ENCODE results near the gene DYNLL1. TPM values are rescaled to one million over a fixed set of nuclear protein-coding genes. Genes with fewer than 3 reads are reported as not detected.
A peak's percentile ranks its signal among the peaks of the same experiment; 100 is the strongest.

Gene DYNLL1
- total and polyA plus RNA-seq, 2 experiments from 2014 or later, result 340 to 782 TPM

DNA sequence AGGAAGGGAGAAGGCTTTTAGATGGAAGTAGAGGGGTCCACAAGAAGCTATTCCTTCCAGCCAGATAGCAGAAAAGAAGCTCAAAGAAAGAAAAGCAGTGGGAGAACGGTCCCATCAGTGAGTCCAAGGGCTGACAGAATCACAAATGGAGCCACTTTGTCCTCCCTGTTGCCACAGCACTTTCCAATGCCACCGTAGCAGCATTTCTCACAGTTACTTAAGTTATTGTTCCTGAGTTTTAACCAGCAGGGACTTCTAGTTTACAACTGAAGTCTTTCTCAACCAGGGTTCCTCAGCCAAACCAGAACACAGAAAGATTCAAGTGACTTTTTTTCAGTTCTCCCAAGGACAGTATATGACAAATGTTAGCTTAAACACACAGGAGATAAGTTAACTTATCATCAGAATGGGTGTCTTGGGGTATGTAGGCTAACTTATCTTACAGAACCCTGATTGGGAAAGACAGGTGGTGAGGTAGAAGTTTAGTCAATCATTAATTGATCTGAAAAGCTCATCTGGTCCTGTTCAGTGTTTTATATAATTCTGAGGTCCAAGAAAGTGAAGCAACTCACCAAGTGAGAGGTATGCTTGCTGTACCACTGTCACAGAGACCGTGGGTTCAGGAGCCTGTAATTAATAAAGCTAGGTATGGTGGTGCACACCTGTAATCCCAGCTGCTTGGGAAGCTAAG lies 42.7 kb upstream of the DYNLL1 start:
- Histone ChIP-seq H3K79me2 (ENCODE audit: insufficient read depth) (peaks cover 51% of the 10 kb centered on the region), H3K27me3 (replicated peaks; ENCODE audit: insufficient read depth) (no peaks in the 10 kb centered on the region), H3K9ac (no peak overlapping the region), H3K9me3 (ENCODE audit: low read depth) (no peaks in the 10 kb centered on the region), H3F3A (ENCODE audit: insufficient read depth) (peaks cover 32% of the 10 kb centered on the region), H3K9me2 (ENCODE audit: insufficient read depth) (no peaks in the 10 kb centered on the region), H3K4me1 (ENCODE audit: insufficient read depth) (no peaks in the 10 kb centered on the region), H3K4me3 (no peak overlapping the region), H2AFZ (no peak overlapping the region), H3K27ac (no peak overlapping the region), H4K20me1 (ENCODE audit: insufficient read depth) (no peaks in the 10 kb centered on the region), H3K36me3 (ENCODE audit: low read depth) (peaks cover 16% of the 10 kb centered on the region), H3K4me2 (ENCODE audit: unreplicated experiment) (no peak overlapping the region)
- TF ChIP-seq EZH2phosphoT487 (IDR thresholded peaks at IDR 0.05; ENCODE audit: insufficient read depth, low read depth) (no peak), EZH2 (IDR thresholded peaks at IDR 0.05; ENCODE audit: insufficient read depth, poor library complexity, severe bottlenecking) (no peak)
- DNase-seq, result no peak
- in situ Hi-C loops (cut with MboI), result no loop called here
- 96 to 100% methylated on average over 3 of the region's 3 CpGs for WGBS, 2 experiments (ENCODE audit: low coverage in 1 of 2, low lambda C conversion rate in 2 of 2, missing lambda C conversion rate in 2 of 2)

GRCh38 chr12:120453977-120454376 lies 41.9 kb upstream of the DYNLL1 start:
- H3K4me1 ChIP-seq (ENCODE audit: insufficient read depth), result no peaks in the 10 kb centered on the region
- in situ Hi-C loops (cut with MboI), result no loop called here
- no peak overlapping the region for H2AFZ ChIP-seq
- H3K4me2 ChIP-seq (ENCODE audit: unreplicated experiment), result no peak overlapping the region
- H3K79me2 ChIP-seq (ENCODE audit: insufficient read depth), result peaks cover 51% of the 10 kb centered on the region
- no peak for TF ChIP-seq EZH2 (IDR thresholded peaks at IDR 0.05; ENCODE audit: insufficient read depth, poor library complexity, severe bottlenecking)
- no peak for TF ChIP-seq EZH2phosphoT487 (IDR thresholded peaks at IDR 0.05; ENCODE audit: insufficient read depth, low read depth)
- WGBS, 2 experiments (ENCODE audit: low coverage in 1 of 2, low lambda C conversion rate in 2 of 2, missing lambda C conversion rate in 2 of 2), result 79 to 82% methylated on average over 4 of the region's 4 CpGs
- no peaks in the 10 kb centered on the region for H3K9me3 ChIP-seq (ENCODE audit: low read depth)
- no peaks in the 10 kb centered on the region for H3K27me3 ChIP-seq (replicated peaks; ENCODE audit: insufficient read depth)
- no peaks in the 10 kb centered on the region for H4K20me1 ChIP-seq (ENCODE audit: insufficient read depth)
- H3F3A ChIP-seq (ENCODE audit: insufficient read depth), result peaks cover 33% of the 10 kb centered on the region
- peak; percentile 63 for DNase-seq
- no peak overlapping the region for H3K9ac ChIP-seq
- peaks cover 23% of the 10 kb centered on the region for H3K36me3 ChIP-seq (ENCODE audit: low read depth)
- H3K9me2 ChIP-seq (ENCODE audit: insufficient read depth), result no peaks in the 10 kb centered on the region
- no peak overlapping the region for H3K27ac ChIP-seq
- no peak overlapping the region for H3K4me3 ChIP-seq

- 0 out of 2 replicates have a peak, but pooled peaks cover 2% of the 10 kb centered on the region for H4K20me1 ChIP-seq (ENCODE audit: insufficient read depth)
- H3K27me3 ChIP-seq (replicated peaks; ENCODE audit: insufficient read depth), result no peaks in the 10 kb centered on the region
- WGBS, 2 experiments (ENCODE audit: low coverage in 1 of 2, low lambda C conversion rate in 2 of 2, missing lambda C conversion rate in 2 of 2), result 79 to 84% methylated on average over 7 of the region's 7 CpGs
- no peak for TF ChIP-seq EZH2phosphoT487 (IDR thresholded peaks at IDR 0.05; ENCODE audit: insufficient read depth, low read depth)
- TF ChIP-seq EZH2 (IDR thresholded peaks at IDR 0.05; ENCODE audit: insufficient read depth, poor library complexity, severe bottlenecking), result no peak
- H3K9me2 ChIP-seq (ENCODE audit: insufficient read depth), result no peaks in the 10 kb centered on the region
- in situ Hi-C loops (cut with MboI), result no loop called here
- H3K79me2 ChIP-seq (ENCODE audit: insufficient read depth), result peaks cover 48% of the 10 kb centered on the region
- H3K36me3 ChIP-seq (ENCODE audit: low read depth), result peaks cover 34% of the 10 kb centered on the region
- no peak overlapping the region for H3K9ac ChIP-seq
- no peak overlapping the region for H3K4me3 ChIP-seq
- no peak overlapping the region for H3K27ac ChIP-seq
- peaks cover 43% of the 10 kb centered on the region for H3F3A ChIP-seq (ENCODE audit: insufficient read depth)
- H2AFZ ChIP-seq, result no peak overlapping the region
- no peak overlapping the region for H3K4me2 ChIP-seq (ENCODE audit: unreplicated experiment)
- no peaks in the 10 kb centered on the region for H3K4me1 ChIP-seq (ENCODE audit: insufficient read depth)
- no peaks in the 10 kb centered on the region for H3K9me3 ChIP-seq (ENCODE audit: low read depth)
- DNase-seq, result no peak
Measured at GRCh38 chr12:120455302-120455701, 40.6 kb upstream of the DYNLL1 start.

DNA sequence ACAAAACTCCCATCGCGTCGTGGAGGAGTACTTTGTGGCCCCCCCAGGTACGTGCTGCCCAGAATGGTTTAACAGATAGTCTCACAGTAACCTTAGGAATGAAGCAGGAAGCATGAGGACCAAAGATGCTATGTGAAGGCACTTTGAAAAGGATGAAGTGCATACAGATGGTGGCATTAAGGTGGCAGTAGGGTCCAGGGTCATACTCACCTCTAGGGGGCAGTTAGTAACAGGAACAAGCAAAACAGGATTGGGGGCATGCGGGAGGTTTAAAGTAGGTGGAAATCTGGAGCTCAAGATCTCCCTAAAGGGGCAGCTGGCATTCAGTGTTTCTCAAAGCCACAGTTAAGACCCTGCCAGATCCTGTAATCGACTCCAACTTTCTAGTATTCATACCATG lies 38.8 kb upstream of the DYNLL1 start:
- in situ Hi-C loops (cut with MboI), result no loop called here
- WGBS, 2 experiments (ENCODE audit: low coverage in 1 of 2, low lambda C conversion rate in 2 of 2, missing lambda C conversion rate in 2 of 2), result 78 to 79% methylated on average over 6 of the region's 6 CpGs

More for the DNA sequence above, 38.8 kb upstream of the DYNLL1 start:
- H2AFZ ChIP-seq, result no peak overlapping the region
- no peak overlapping the region for H3K4me2 ChIP-seq (ENCODE audit: unreplicated experiment)
- peaks cover 48% of the 10 kb centered on the region for H3K36me3 ChIP-seq (ENCODE audit: low read depth)
- peaks cover 59% of the 10 kb centered on the region for H3F3A ChIP-seq (ENCODE audit: insufficient read depth)
- no peaks in the 10 kb centered on the region for H3K9me3 ChIP-seq (ENCODE audit: low read depth)
- H3K79me2 ChIP-seq (ENCODE audit: insufficient read depth), result peaks cover 54% of the 10 kb centered on the region
- peak; percentile 14 for DNase-seq
- no peaks in the 10 kb centered on the region for H3K4me1 ChIP-seq (ENCODE audit: insufficient read depth)
- H3K9me2 ChIP-seq (ENCODE audit: insufficient read depth), result no peaks in the 10 kb centered on the region
- no peak overlapping the region for H3K9ac ChIP-seq
- no peak overlapping the region for H3K27ac ChIP-seq
- 0 out of 2 replicates have a peak, but pooled peaks cover 4% of the 10 kb centered on the region for H4K20me1 ChIP-seq (ENCODE audit: insufficient read depth)
- H3K27me3 ChIP-seq (replicated peaks; ENCODE audit: insufficient read depth), result no peaks in the 10 kb centered on the region
- TF ChIP-seq EZH2 (IDR thresholded peaks at IDR 0.05; ENCODE audit: insufficient read depth, poor library complexity, severe bottlenecking) (no peak), EZH2phosphoT487 (IDR thresholded peaks at IDR 0.05; ENCODE audit: insufficient read depth, low read depth) (no peak)
- H3K4me3 ChIP-seq, result no peak overlapping the region

All from GM23248 (cell line).